Stimulated activated CD8-positive, alpha-beta memory T cell treated with anti-CD3 and anti-CD28 coated beads, Interleukin-12 subunit alpha, Interleukin-12 subunit beta, amount 100 ng/mL, for 24 hours (primary cell): ENCODE measurements around the gene IFT52.

Experiments used
- DNase-seq: peaks from one replicate; pipeline ENCODE4 v3.0.0-alpha.2; 2020; ENCODE audit errors: extremely low read depth

Gene IFT52

GRCh38 chr20:43590392-43591303 is at the start of gene IFT52:
IFT52 (plus strand) TSS chr20:43590937; CDS start chr20:43594699, 3,762 bp downstream.
- peak; percentile 80 for DNase-seq

GRCh38 chr20:43541214-43541613 is 49.5 kb upstream of the IFT52 start:
- no peak for DNase-seq

GRCh38 chr20:43542161-43542560 is 48.6 kb upstream of the IFT52 start:
- DNase-seq: no peak

DNA sequence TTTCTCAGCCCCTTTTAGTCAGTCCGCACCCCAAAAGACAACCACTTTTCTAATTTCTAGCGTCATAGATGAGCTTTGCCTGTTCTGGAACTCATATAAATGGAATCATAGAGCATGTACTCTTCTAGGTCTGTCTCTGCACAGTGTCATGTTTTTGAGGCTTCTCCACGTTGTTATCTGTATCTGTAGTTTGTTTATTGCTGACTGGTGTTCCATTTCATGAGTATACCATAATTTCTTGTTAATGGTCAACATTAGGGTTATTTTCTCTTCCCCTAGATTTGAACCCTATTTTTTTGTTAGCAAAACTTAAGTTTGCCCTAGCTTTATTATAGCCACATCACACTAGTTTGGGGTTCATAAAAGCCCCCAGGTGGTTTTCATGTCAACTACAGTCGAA is 48.1 kb upstream of the IFT52 start:
- DNase-seq: no peak

- no peak for DNase-seq
These were observed 47.6 kb upstream of the IFT52 start for GRCh38 chr20:43543138-43543537.

GRCh38 chr20:43544501-43544900 is 46.2 kb upstream of the IFT52 start:
- DNase-seq: no peak

GRCh38 chr20:43545837-43546578 is 44.7 kb upstream of the IFT52 start:
- no peak for DNase-seq

- DNase-seq: no peak
These were observed 42.4 kb upstream of the IFT52 start for GRCh38 chr20:43548273-43548880.

GRCh38 chr20:43549416-43550065 is 41.2 kb upstream of the IFT52 start:
- DNase-seq: no peak

DNA sequence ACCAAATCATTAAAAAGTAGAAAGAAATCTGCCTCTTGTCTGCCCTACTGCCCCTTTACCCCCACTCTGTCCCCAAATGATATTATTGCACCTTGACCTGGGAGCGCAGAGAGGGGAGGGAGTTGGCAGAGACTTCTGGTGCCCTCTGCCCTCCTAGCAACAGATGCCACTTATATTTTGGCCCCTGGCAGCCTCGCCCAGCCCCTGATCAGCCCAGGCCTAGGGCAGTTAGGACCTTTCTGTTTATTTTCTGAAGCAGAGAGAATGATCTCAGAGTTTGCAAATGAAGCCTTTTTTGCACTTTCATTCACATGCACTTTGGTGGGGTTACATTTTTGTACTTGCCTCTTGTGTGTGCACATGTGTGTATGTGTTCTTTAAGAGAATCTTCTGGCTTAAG is 40.3 kb upstream of the IFT52 start:
- no peak for DNase-seq

DNA sequence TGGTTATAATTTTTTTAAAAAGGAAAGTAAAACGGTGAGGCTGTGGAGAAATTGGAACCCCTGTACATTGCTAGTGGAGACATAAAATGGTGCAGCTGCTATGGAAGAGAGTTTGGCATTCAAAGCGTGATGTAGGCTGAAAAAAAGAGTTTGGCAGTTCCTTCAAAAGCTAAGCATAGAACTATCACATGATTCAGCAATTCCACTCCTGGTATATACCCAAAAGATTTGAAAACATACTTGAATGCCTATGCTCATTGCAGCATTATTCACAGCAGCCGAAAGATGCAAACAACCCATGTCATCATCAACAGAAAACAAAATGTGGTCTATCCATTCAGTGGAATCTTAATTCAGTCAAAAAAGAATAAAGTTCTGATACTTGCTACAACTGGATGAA is 36.4 kb upstream of the IFT52 start:
- no peak for DNase-seq

DNA sequence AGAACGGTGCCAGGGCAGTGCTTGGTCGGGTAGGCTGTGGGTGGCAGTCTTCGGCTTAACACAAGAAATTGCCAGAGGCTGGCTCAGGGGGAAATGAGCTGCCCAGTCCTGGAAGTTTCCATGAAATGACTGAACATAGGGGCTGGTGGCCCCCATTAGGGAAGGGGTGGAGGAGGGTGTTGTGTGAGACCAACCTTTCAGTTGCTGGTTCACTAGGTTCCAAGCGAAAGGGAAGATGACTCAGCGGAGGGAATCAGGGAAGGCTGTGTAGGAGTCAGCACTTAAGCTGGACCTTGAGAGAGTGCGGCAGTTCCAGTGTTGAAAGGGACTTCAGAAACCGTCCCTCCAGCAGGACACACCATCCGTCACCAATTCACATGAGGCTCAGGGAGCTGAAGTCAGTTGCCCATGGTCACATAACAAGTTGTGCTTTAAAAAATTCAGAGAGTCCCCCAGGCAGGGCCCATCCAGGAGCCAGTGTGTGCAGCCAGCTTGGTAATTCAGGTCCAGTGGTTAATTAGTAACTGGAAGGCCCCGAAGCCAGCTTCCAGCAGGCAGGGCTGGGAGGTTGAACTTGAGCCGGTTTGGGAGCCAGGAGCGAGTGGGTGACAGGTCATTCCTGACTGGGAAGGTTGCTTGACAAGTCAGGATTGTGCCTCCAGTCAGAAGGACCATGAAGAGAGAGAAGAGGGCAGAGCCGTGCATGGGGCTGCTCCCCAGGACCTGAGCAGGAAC is 32.2 kb upstream of the IFT52 start, which contains the start of gene SGK2:
SGK2 (plus strand) TSS at position 616 of the 735 bp plus-strand sequence. CDS start 7,469 bp downstream, outside the sequence.
- no peak for DNase-seq

- no peak for DNase-seq
These were observed 31.4 kb upstream of the IFT52 start for GRCh38 chr20:43559147-43559987.

DNA sequence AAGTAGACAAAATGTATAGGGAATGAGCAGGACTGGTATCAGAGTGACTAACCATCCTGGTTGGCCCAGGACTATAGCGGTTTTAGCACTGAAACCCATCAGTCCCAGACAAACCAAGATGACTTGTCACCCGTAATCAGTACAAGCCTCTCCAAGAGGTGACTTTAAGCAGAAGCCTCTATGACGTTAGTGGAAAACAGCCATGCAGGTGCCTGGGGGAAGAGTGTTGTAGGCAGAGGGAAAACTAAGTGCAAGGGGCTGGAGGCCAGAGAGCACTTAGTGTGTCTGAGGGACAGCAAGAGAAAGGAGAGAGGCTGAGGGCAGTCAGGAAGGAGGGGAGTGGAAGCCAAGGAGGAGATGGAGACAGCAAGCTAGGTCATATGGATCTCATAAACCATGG is 29.8 kb upstream of the IFT52 start:
- no peak for DNase-seq

DNA sequence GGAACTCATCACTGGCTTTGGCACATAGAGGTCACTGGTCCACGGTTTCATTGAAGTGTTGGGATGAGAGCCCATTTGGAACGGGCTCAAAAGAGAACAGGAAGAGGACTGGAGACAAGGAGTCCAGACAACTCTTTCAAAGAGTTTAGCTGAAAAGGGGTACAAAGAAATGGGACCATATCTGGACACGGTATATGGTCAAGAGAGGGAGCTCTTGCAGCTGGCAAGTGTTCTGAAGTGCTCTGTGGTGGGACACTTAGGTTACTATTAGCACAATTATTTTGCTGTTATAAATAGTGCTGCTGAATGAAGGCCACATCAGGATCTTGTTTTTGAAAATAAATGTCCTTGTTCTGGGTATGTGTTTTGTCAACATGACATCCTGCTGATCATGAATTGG is 27.3 kb upstream of the IFT52 start:
- no peak for DNase-seq

- no peak for DNase-seq
These were observed 26.7 kb upstream of the IFT52 start for GRCh38 chr20:43563991-43564390.

GRCh38 chr20:43564455-43564854 is 26.3 kb upstream of the IFT52 start:
- DNase-seq: no peak

DNA sequence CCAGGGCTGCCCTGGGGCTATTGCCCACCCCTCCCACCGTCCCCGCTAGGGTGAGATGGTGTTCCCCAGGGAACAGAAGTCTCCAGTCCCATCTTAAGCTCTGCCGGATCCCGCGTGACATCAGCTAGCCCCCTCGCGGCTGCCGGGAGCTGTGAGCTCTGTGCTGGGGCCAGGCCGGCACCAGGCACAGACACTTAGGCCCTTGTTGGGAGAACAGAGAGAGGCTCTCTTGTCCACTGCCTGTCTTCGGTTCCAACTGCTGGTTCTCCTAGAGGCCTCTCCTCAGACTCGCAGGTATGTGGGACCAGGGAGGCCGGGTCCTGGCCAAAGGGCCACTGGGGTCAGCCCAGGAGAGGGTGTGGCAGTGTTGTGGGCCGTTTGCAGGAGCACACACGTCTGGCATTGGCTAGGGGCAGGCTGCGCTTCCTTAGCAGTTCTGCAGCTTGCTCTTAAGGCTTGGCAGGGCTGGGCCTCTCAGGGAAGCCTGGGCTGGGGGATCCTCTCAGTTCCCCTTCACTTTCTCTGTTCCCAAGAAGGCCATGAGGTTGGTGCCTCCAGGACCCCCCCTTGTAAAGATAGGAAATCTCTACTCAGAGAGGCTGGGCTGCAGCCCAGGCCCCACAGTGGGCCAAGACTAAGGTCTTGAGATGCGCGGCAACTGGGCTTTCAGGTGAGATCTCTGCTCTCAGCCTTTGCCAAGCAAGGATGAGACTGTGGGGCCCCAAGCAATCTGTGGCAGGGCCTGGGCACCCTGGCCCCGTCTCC is 25.6 kb upstream of the IFT52 start:
- no peak for DNase-seq

- DNase-seq: no peak
These were observed 25.0 kb upstream of the IFT52 start for GRCh38 chr20:43565758-43566104.

DNA sequence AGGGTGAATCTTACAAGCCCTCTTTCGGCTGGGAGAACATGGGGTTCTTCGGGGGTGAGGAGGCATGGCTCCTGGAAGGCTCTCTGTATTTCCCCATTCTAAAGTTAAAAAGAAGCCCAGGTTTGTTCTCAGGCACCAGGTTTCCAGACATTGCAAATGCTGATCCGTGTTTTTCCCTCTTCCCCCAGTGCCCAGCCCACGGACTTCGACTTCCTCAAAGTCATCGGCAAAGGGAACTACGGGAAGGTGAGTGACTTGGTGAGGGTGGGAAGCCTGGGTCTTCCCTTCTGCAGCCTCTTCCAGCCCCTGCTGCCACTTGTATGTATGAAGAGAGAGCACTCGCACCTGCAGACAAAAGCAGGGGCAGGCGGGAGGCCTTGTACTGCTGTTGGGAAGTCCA is 23.3 kb upstream of the IFT52 start:
- DNase-seq: no peak
